ENCODE measurements around the gene ANO3.

GRCh38 chr11:26359055-26359454, 27.1 kb downstream of the ANO3 start:
- TF ChIP-seq YY1 (IDR thresholded peaks at IDR 0.05; ENCODE audit: insufficient read depth, insufficient read length) (no peak), ZNF274 (IDR thresholded peaks at IDR 0.05; ENCODE audit: low read depth, low read length) (no peak), SUZ12 (IDR thresholded peaks at IDR 0.05; ENCODE audit: extremely low read depth, insufficient read depth, insufficient read length) (no peak)

Measured in NT2/D1 (cell line).